SK-N-SH (cell line): ENCODE measurements around the gene IRF5. TPM values are rescaled to one million over a fixed set of nuclear protein-coding genes. Genes with fewer than 3 reads are reported as not detected.

Experiments
- CTCF ChIA-PET: fragments of 300-600, 350-600 bp; formaldehyde crosslinking; extraction: SDS; loops from one replicate; lab custom pipeline; 2021; lab: Yijun Ruan, JAX
- POLR2A ChIA-PET: fragments of 350-600 bp; sonication (Branson Sonifier 250); formaldehyde crosslinking; extraction: SDS; loops from one replicate; lab custom pipeline; 2020; ENCODE audit warnings: antibody characterized with exemption, inconsistent platforms; lab: Yijun Ruan, JAX
- DNase-seq: peaks from one replicate; pipeline ENCODE4 v3.0.0; 2012
- H2AFZ ChIP-seq: fragments of 200-600 bp; sonication (generic); 2 replicates; pipeline ENCODE4 v1.8.1; 2016; ENCODE audit warnings: antibody characterized with exemption, mild to moderate bottlenecking, low read depth
- H3F3A ChIP-seq: fragments of 200-600 bp; sonication (generic); replicated peaks from 2 replicates; pipeline ENCODE3; 2016; ENCODE audit warnings: antibody characterized with exemption, mild to moderate bottlenecking; ENCODE audit not compliant: insufficient read depth
- H3K27ac ChIP-seq, 2 experiments: fragments of 200-500 bp in 1 of 2; fragments of 200-600 bp in 1 of 2; sonication (Bioruptor generic) in 1 of 2; sonication (generic), shearing (Covaris generic) in 1 of 2; 2 replicates each; pipeline versions ENCODE4 v1.5.1 to v1.6.1; 2014 to 2016; ENCODE audit warnings: low read depth in 2 of 2, inconsistent platforms in 1 of 2, low read length in 1 of 2, mild to moderate bottlenecking in 1 of 2, mixed read lengths in 1 of 2
- H3K27me3 ChIP-seq: fragments of 200-600 bp; sonication (generic), shearing (Covaris generic); 2 replicates; pipeline ENCODE4 v1.6.1; 2016; ENCODE audit warnings: mixed run types; ENCODE audit not compliant: insufficient read depth
- H3K36me3 ChIP-seq, 2 experiments: fragments of 200-500 bp in 1 of 2; fragments of 200-600 bp in 1 of 2; sonication (Bioruptor generic) in 1 of 2; sonication (generic) in 1 of 2; replicated peaks in 1 of 2; 2 replicates each; pipeline versions ENCODE3 to v1.5.1; 2014 to 2016; ENCODE audit warnings: low read length in 1 of 2, mild to moderate bottlenecking in 1 of 2; ENCODE audit not compliant: insufficient read depth in 2 of 2, control insufficient read depth in 1 of 2
- H3K4me1 ChIP-seq, 2 experiments: fragments of 200-500 bp in 1 of 2; fragments of 200-600 bp in 1 of 2; sonication (Bioruptor generic) in 1 of 2; sonication (generic), shearing (Covaris generic) in 1 of 2; 2 replicates each; pipeline versions ENCODE4 v1.5.1 to v1.6.1; 2014 to 2016; ENCODE audit warnings: low read depth in 1 of 2, low read length in 1 of 2, mixed run types in 1 of 2; ENCODE audit not compliant: insufficient read depth in 2 of 2, control insufficient read depth in 1 of 2
- H3K4me2 ChIP-seq: fragments of 200-600 bp; sonication (generic), shearing (Covaris generic); 2 replicates; pipeline ENCODE4 v1.6.1; 2017; ENCODE audit warnings: mixed run types
- H3K4me3 ChIP-seq, 2 experiments: fragments of 200-500 bp in 1 of 2; fragments of 200-600 bp in 1 of 2; sonication (Bioruptor generic) in 1 of 2; sonication (generic), shearing (Covaris generic) in 1 of 2; 2 replicates each; pipeline versions ENCODE4 v1.5.1 to v1.8.1; 2014 to 2016; ENCODE audit warnings: low read depth in 2 of 2, inconsistent platforms in 1 of 2, low read length in 1 of 2, mild to moderate bottlenecking in 1 of 2, mixed read lengths in 1 of 2, moderate library complexity in 1 of 2
- H3K79me2 ChIP-seq: fragments of 200-600 bp; sonication (generic); 2 replicates; pipeline ENCODE4 v1.8.1; 2017; ENCODE audit warnings: mild to moderate bottlenecking; ENCODE audit not compliant: insufficient read depth
- H3K9ac ChIP-seq: fragments of 200-600 bp; sonication (generic); 2 replicates; pipeline ENCODE4 v1.6.1; 2017; ENCODE audit warnings: mixed run types
- H3K9me2 ChIP-seq: fragments of 200-600 bp; sonication (generic); 2 replicates; pipeline ENCODE4 v1.6.1; 2017; ENCODE audit warnings: mixed run types
- H3K9me3 ChIP-seq: fragments of 200-600 bp; sonication (generic); 2 replicates; pipeline ENCODE4 v1.6.1; 2017; ENCODE audit warnings: mixed run types, mild to moderate bottlenecking, moderate library complexity
- H4K20me1 ChIP-seq: fragments of 200-600 bp; sonication (generic); 2 replicates; pipeline ENCODE4 v1.6.1; 2017; ENCODE audit warnings: mild to moderate bottlenecking, mixed run types; ENCODE audit not compliant: insufficient read depth
- CHD2 ChIP-seq: fragments of 150-350 bp; IDR thresholded peaks from 2 replicates; pipeline ENCODE4 v1.6.1; 2018; ENCODE audit warnings: low read length; ENCODE audit not compliant: partially characterized antibody
- CTCF ChIP-seq: fragments of 200-600 bp; sonication (generic); IDR thresholded peaks from 2 replicates; pipeline ENCODE4 v1.6.1; 2017; ENCODE audit warnings: antibody characterized with exemption, mild to moderate bottlenecking, moderate library complexity
- EP300 ChIP-seq, 2 experiments: IDR thresholded peaks; 2 replicates each; pipeline versions ENCODE4 v1.4.0 to v1.6.1; 2012; ENCODE audit warnings: borderline replicate concordance in 1 of 2, low read depth in 1 of 2, low read length in 1 of 2
- EZH2phosphoT487 ChIP-seq: fragments of 200-600 bp; sonication (generic); IDR thresholded peaks from 2 replicates; pipeline ENCODE4 v1.6.1; 2017; ENCODE audit warnings: low read depth, mixed run types, mild to moderate bottlenecking, antibody characterized with exemption, moderate library complexity, borderline replicate concordance
- FOXJ3 ChIP-seq: sonication (generic); formaldehyde crosslinking; IDR thresholded peaks from 2 replicates; pipeline ENCODE4 v1.5.1; 2020; ENCODE audit warnings: mild to moderate bottlenecking, missing genetic modification reagents
- FOXM1 ChIP-seq: IDR thresholded peaks from 2 replicates; pipeline ENCODE4 v1.4.0; 2012; ENCODE audit warnings: low read depth, mild to moderate bottlenecking
- GATA2 ChIP-seq: sonication (generic); formaldehyde crosslinking; IDR thresholded peaks from 2 replicates; pipeline ENCODE4 v1.5.0; 2020; ENCODE audit warnings: mild to moderate bottlenecking, missing genetic modification reagents
- JUND ChIP-seq: IDR thresholded peaks from 2 replicates; pipeline ENCODE4 v1.4.0; 2012
- MEF2A ChIP-seq: IDR thresholded peaks from 2 replicates; pipeline ENCODE4 v1.4.0; 2012; ENCODE audit warnings: low read depth, borderline replicate concordance
- MXI1 ChIP-seq: IDR thresholded peaks from 2 replicates; pipeline ENCODE4 v1.6.1; 2012; ENCODE audit warnings: mild to moderate bottlenecking, low read depth, low read length, improper control_type of control experiment
- RAD21 ChIP-seq: IDR thresholded peaks from 2 replicates; pipeline ENCODE4 v1.6.1; 2012; ENCODE audit warnings: mild to moderate bottlenecking, low read length
- SIN3A ChIP-seq: IDR thresholded peaks from 2 replicates; pipeline ENCODE4 v1.6.1; 2012; ENCODE audit warnings: low read depth, mild to moderate bottlenecking, low read length, moderate library complexity, borderline replicate concordance
- TAF1 ChIP-seq: IDR thresholded peaks from 2 replicates; pipeline ENCODE4 v1.6.1; 2012; ENCODE audit warnings: low read depth, mild to moderate bottlenecking, low read length, moderate library complexity, borderline replicate concordance
- TCF12 ChIP-seq: IDR thresholded peaks from 2 replicates; pipeline ENCODE4 v1.4.0; 2012
- TEAD4 ChIP-seq: IDR thresholded peaks from 2 replicates; pipeline ENCODE4 v1.4.0; 2012; ENCODE audit warnings: mild to moderate bottlenecking, borderline replicate concordance; ENCODE audit not compliant: insufficient read depth
- WGBS: methylation state at CpG from one replicate; pipeline ENCODE4 v1.1.6; 2017; ENCODE audit warnings: low lambda C conversion rate; 5-methylcytosine and 5-hydroxymethylcytosine counted together
- polyA plus RNA-seq, 3 experiments: library from polyadenylated mRNA; depleted of rRNA; stranded (reverse); fragments of >200 nt; gene quantifications; 2 replicates each; pipeline ENCODE4 v1.2.3, GENCODE V29; 2012
- TF ChIP-seq, protein P1 (sequence below): IDR thresholded peaks from 2 replicates; pipeline ENCODE4; 2012

The IRF5 gene
- polyA plus RNA-seq, 1 of the 3 experiments (the other 2 are of a cell fraction), result 0.62 TPM

- no peak overlapping the region for H3K9ac ChIP-seq
- H3K9me2 ChIP-seq, result no peaks in the 10 kb centered on the region
- no peak overlapping the region for H3K27ac ChIP-seq
- H3K4me1 ChIP-seq, result peaks cover 3 to 11% of the 10 kb centered on the region in 2 experiments; a peak in 1 of 4 replicates
- TF ChIP-seq JUND, result no peak
- TF ChIP-seq TAF1, result no peak
- TF ChIP-seq, protein P1, sequence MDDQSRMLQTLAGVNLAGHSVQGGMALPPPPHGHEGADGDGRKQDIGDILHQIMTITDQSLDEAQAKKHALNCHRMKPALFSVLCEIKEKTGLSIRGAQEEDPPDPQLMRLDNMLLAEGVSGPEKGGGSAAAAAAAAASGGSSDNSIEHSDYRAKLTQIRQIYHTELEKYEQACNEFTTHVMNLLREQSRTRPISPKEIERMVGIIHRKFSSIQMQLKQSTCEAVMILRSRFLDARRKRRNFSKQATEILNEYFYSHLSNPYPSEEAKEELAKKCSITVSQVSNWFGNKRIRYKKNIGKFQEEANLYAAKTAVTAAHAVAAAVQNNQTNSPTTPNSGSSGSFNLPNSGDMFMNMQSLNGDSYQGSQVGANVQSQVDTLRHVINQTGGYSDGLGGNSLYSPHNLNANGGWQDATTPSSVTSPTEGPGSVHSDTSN, result no peak
- no peak for TF ChIP-seq FOXJ3
- TF ChIP-seq EZH2phosphoT487, result no peak
- no peak for TF ChIP-seq GATA2 (CRISPR knock-in tag)
- H3K9me3 ChIP-seq, result no peaks in the 10 kb centered on the region
- no peaks in the 10 kb centered on the region for H3K79me2 ChIP-seq
- H3F3A ChIP-seq, result peaks cover 3% of the 10 kb centered on the region
- H4K20me1 ChIP-seq, result no peaks in the 10 kb centered on the region
- ChIA-PET POLR2A (no interaction called here), CTCF (interaction anchor here (0.7 to 2.5 kb wide), 8 partner anchors 12 to 152 kb away, joined by 3 to 12 read pairs (median 3); no protein-coding TSS in a partner anchor)
- peak; percentile 35 for DNase-seq
- no peak overlapping the region for H2AFZ ChIP-seq
- WGBS, result 86% methylated on average over 3 of the region's 7 CpGs
- peaks cover 40% of the 10 kb centered on the region for H3K27me3 ChIP-seq
- no peak overlapping the region for H3K4me2 ChIP-seq
- no peak overlapping the region for H3K4me3 ChIP-seq
- H3K36me3 ChIP-seq, result no peaks in the 10 kb centered on the region
Measured at GRCh38 chr7:128939075-128939860, 1.5 kb downstream of the IRF5 start.

GRCh38 chr7:128939861-128940410, 2.2 kb downstream of the IRF5 start:
- no peak for TF ChIP-seq RAD21
- no peak for TF ChIP-seq CTCF
- TF ChIP-seq EP300 (IDR thresholded peaks at IDR 0.05; ENCODE audit: borderline replicate concordance in 1 of 2, low read depth in 1 of 2, low read length in 1 of 2), result no peak
- TF ChIP-seq EZH2phosphoT487, result no peak
- TF ChIP-seq SIN3A, result no peak
- TF ChIP-seq MEF2A, result no peak
- no peak for TF ChIP-seq TEAD4
- no peak for TF ChIP-seq FOXM1
- no peak for TF ChIP-seq CHD2
- no peak for TF ChIP-seq JUND
- TF ChIP-seq MXI1, result no peak
- no peak for TF ChIP-seq TCF12
- TF ChIP-seq FOXJ3, result no peak
- Histone ChIP-seq H3K27me3 (peaks cover 33% of the 10 kb centered on the region), H3K36me3 (no peaks in the 10 kb centered on the region), H3K9ac (no peak overlapping the region), H3K4me3 (no peak overlapping the region), H3K4me2 (no peak overlapping the region), H4K20me1 (no peaks in the 10 kb centered on the region), H3K9me3 (no peaks in the 10 kb centered on the region), H3F3A (peaks cover 3% of the 10 kb centered on the region), H3K27ac (no peak overlapping the region), H3K4me1 (peaks cover 3 to 11% of the 10 kb centered on the region in 2 experiments; a peak in 1 of 4 replicates), H2AFZ (no peak overlapping the region), H3K79me2 (no peaks in the 10 kb centered on the region), H3K9me2 (no peaks in the 10 kb centered on the region)
- DNase-seq, result peak; percentile 47
- WGBS, result 84% methylated on average over 16 of the region's 18 CpGs
- POLR2A ChIA-PET, result no interaction called here
- CTCF ChIA-PET, result interaction anchor here (0.7 to 2.5 kb wide), 10 partner anchors 12 to 151 kb away, joined by 3 to 12 read pairs (median 3); no protein-coding TSS in a partner anchor
